GM21423 (cell line): ENCODE results near the gene PCP2.

Experiments used
- ATAC-seq: cut with Tn5 transposase; IDR thresholded peaks from one replicate; pipeline ENCODE4 v1.9.1; 2021; ENCODE audit warnings: mild to moderate bottlenecking, moderate library complexity; ENCODE audit not compliant: unreplicated experiment

Gene PCP2

DNA sequence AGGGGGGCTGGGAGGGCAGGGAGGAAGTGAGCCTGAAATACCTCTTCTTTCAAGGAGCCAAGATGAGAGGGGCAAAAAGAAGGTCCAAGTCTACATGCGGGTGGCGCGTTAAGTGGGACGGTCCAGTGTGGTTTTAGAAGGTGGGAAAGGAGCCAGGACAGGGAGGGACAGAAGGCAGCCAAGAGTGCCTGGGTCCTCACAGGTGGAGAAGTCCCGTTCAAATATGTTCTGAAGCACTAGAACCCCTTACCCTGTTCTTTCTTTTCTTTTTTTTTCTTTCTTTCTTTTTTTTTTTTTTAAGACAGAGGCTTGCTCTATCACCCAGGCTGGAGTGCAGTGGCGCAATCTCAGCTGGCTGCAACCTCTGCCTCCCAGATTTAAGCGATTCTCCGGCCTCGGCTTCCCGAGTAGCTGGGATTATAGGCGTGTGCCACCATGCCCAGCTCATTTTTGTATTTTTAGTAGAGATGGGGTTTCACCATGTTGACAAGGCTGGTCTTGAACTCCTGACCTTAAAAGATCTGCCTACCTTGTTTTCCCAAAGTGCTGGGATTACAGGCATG lies 30.5 kb downstream of the PCP2 start:
- no peak for ATAC-seq

DNA sequence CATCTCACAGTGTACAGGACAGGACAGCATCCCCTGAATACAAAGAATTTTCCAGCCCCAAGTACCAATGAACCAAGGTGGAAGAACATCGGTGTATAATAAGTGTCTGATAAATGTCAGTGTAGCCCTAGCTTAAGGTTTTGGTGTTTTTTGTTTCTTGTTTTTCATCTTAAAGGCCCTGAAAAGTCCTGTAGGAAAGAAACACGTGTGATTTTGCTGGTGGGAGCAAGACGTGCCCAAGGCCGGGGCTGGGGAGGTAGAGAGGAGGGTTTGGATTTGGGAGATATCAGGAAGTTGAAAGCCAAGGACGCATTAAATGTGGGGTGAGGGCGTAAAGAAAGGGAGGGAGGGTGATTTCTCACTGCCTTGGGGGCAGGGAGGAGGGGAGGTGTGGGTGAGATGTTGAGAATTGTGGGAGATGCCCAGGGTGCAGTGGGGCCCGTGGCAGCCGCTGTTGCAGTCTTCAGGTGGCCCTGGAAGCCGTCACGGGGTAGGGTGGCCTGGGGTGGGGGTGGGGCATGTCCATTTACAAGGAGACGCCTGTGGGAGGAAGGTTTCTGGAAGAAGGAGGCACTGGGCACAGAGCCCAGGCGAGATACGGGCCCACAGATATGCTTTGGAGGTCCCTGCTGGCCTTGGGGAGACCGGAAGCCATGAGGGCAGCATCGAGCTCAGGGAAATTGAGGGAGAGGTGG lies 31.1 kb downstream of the PCP2 start:
- ATAC-seq: no peak

DNA sequence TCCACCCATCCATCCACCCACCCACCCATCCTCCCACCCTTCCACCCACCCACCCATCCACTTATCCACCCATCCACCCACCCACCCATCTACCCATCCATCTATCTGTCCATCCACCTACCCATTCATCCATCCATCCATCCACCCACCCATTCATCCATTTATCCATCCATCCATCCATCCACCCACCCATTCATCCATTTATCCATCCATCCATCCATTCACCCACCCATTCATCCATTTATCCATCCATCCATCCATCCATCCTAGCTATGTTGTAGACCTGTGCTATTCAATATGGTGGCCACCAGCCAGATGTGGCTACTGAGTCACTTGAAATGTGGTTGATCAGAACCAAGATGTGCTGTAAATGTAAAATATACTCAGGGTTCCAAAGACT lies 32.8 kb downstream of the PCP2 start:
- ATAC-seq: no peak

DNA sequence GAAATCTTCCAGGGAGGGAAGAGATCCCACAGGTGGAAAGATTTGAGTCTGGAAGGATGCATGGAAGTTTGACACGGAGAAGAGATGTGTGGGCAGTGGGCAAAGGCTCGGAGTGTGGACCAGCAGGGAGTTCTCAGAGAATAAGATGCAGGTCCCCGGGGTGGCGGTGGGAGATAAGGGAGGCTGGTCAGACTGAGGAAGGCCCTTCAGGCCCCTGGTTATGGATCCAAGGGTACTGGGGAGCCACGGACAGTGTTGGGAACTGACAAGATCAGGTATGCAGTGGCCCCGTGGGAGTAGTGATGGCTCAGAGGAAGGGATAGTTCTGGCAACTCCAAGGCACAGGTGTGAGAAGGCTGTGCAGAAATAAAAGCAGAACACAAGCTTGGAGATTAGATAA lies 35.3 kb downstream of the PCP2 start:
- no peak for ATAC-seq

DNA sequence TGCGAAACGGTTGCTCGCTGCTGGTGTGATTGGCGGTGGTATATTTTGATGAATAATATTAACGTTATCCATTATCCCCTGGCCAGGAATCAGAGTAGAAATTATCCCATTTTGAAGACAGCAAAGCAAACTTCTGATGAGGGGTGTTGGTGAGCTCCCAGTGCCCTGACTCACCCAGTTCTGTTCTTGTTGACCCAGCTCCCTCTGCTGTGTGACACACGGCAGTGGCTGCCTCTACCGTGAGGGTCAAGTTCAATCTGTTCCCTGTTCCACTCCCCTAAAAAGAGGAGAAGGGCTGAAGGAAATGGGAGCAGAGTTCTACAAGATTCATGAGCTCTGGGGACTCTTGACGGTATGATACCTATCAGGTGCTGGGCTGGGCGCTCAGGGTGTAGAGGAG lies 35.8 kb downstream of the PCP2 start:
- no peak for ATAC-seq

DNA sequence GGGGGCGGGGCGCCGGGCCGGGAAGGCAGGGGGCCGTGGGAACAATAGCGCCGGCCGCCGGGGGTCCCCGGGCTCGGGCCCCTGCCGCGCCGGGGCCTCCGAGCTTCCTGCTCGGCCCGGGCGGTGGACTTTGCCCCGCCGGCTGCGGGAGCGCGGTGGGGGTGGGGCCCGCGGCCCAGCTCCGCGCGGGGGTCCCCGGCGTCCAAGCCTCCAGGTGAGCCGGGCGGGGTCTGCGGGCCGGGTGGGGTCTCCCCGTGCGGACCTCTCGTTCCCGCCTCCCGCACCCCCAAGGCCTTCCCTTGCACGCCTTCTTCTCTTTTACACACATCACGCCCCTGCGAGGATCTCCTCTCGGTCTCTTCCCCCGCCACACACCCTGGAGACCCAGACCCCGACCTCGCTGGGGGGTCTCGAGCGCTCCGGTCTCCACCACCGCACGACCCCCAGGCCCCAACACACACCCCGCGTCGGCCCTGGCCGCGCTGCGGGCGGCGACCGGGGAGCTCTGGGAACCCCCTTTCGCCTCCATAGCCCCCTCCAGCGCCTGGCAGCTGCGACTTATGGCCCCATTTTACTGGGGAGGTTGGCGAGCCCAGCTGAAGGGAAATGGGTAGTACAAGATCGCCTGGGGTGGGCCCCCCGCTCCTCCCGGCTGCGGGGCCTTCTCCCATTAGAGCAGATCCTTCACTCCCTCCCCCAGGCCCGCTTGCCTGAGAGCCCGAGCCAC lies 37.1 kb downstream of the PCP2 start:
- ATAC-seq: no peak

DNA sequence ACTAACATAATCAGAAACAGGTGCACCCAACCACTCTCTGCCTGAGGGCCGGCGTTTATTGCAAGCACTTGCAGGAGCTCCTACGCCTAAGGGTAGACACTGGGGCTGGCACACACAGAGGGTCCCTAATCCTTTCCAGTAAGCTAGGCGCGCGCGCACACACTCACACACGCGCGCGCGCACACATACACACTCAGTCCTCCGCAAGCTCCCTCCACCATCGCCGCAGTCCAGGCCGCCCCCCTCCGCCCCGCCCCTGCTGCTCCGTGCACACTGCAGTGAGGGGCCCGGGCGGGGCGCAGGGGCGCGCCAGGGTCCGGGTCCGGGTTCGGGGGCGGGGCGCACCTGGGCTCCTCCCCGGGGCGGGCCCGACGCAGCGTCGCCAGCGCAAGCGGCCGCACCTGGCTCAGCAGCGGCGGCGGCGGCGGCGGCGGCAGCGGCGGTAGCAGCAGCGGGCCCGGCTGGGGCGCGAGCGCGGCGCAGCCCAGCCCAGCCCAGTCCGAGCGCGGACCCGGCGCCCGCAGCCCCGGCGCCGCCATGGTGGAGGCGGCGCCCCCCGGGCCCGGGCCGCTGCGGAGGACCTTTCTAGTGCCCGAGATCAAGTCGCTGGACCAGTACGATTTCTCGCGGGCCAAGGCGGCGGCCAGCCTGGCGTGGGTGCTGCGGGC lies 37.9 kb downstream of the PCP2 start, which contains the start of gene CAMSAP3:
Gene CAMSAP3, plus strand, starts transcription at position 398 of the 668 bp plus-strand sequence. Its CDS starts 140 bp downstream, at position 538.
- no peak for ATAC-seq

DNA sequence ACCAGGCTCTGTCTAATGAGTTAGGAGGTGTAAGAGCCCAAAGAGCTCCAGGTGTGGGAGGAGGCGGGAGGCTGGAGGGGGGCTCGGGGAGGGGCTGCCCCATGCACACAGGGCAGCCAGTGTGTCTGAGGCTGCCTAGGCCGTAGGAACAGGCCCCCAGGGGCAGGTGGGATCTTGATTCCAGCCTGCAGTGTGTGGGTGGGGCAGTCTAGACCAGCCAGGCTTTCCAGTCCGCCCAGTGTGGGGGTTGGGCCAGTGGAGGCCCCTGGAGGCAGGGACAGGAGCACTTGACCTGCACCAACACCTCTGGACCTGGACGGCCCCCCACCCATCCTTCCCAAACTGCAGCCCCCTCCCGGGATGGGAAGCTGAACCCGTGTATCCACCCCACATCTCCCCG lies 43.3 kb downstream of the PCP2 start:
- ATAC-seq: no peak

DNA sequence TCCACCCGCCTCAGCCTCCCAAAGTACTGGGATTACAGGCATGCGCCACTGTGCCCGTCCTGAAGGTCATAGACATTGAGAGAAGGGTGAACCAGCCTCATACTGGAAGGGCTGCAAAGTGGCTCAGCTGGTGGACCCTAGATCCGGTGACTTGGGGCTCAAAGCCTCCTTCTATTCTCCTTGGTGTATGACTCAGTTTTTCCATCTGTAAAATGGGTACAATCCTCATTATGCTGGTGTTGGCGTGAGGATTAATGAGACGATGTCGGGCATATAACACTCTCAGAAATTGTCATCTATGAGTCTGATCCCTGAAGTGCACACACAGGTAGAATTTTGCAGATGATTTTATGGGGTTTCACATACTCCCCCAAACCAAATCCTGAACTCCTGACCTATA lies 43.7 kb downstream of the PCP2 start:
- no peak for ATAC-seq

DNA sequence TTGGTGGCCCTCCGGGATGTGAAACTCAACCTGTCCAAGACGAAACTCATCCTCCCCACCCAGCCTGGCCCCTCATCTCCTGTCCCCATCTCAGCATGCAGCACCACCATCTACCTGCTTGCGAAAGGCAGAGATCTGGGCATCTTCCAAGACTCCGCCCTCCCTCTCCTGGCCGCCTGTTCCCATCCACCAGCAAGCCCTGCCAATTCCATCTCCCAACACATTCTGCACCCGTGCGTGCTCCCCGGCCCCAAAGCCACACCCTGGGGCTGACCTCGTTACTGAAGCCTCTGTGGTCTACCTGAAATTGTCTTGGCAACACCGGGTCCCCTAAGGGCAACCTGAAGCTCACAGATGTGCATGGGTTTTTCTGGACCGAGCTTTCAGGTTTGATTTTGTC lies 51.1 kb downstream of the PCP2 start:
- no peak for ATAC-seq
